ENCODE measurements around the gene RFX8.

Gene RFX8

DNA sequence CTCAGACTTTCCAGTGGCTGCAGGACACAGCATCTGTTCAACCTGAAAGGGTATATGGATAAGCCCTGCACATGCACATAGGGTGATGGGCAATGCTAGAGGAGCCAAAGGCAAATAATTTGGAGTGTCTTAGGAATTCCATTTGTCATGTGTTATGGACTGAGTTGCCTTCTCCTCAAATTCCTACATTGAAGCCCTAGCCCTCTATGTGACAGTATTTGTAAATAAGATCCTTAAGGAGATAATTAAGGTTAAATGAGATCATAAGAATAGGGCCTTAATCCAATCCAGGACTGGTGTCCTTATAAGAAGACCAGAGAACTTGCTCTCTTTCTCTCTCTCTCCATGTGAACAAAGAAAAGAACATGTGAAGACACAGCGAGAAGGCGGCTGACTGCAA, 44.8 kb downstream of the RFX8 start:
- no peak overlapping the region for H3K27ac ChIP-seq
- no peak for DNase-seq
- in situ Hi-C loops (cut with HindIII; ENCODE audit: low pct_ligation_motif_present, low sequenced_read_pairs): loop anchor here (25.0 kb wide), 1 partner anchor 407 kb away; no protein-coding TSS in a partner anchor
- TF ChIP-seq, protein P1, sequence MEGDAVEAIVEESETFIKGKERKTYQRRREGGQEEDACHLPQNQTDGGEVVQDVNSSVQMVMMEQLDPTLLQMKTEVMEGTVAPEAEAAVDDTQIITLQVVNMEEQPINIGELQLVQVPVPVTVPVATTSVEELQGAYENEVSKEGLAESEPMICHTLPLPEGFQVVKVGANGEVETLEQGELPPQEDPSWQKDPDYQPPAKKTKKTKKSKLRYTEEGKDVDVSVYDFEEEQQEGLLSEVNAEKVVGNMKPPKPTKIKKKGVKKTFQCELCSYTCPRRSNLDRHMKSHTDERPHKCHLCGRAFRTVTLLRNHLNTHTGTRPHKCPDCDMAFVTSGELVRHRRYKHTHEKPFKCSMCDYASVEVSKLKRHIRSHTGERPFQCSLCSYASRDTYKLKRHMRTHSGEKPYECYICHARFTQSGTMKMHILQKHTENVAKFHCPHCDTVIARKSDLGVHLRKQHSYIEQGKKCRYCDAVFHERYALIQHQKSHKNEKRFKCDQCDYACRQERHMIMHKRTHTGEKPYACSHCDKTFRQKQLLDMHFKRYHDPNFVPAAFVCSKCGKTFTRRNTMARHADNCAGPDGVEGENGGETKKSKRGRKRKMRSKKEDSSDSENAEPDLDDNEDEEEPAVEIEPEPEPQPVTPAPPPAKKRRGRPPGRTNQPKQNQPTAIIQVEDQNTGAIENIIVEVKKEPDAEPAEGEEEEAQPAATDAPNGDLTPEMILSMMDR (IDR thresholded peaks at IDR 0.05; ENCODE audit: low read depth, low read length, missing control alignments): no peak
- no peak overlapping the region for H3K4me3 ChIP-seq (ENCODE audit: low read depth, low read length)
- no peaks in the 10 kb centered on the region for H3K36me3 ChIP-seq (replicated peaks)
- no peaks in the 10 kb centered on the region for H3K27me3 ChIP-seq (replicated peaks)

DNA sequence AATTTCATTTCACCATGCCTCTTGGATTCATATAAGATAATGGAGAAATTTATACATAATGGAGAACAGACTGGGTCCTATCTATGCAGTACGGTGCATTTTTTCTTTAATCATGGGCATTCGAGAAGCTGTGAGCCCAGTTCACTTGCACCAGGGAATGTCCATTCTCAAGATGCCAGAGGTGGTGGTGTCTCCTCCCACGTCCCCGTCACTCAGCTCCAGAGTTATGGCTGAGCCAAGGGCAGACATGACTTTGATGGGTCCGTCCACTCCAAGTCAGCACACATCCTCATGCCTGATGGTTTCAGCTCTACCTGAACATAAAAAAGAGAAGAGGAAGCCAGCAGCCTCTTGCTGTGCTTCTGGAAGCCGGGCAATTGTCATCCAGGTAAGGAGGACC, 45.5 kb downstream of the RFX8 start:
- H3K4me3 ChIP-seq (ENCODE audit: low read depth, low read length): no peak overlapping the region
- H3K36me3 ChIP-seq (replicated peaks): no peaks in the 10 kb centered on the region
- DNase-seq: no peak
- in situ Hi-C loops (cut with HindIII; ENCODE audit: low pct_ligation_motif_present, low sequenced_read_pairs): loop anchor here (25.0 kb wide), 1 partner anchor 408 kb away; no protein-coding TSS in a partner anchor
- no peaks in the 10 kb centered on the region for H3K27me3 ChIP-seq (replicated peaks)
- TF ChIP-seq, protein P1 (IDR thresholded peaks at IDR 0.05; ENCODE audit: low read depth, low read length, missing control alignments): no peak
- H3K27ac ChIP-seq: no peak overlapping the region

DNA sequence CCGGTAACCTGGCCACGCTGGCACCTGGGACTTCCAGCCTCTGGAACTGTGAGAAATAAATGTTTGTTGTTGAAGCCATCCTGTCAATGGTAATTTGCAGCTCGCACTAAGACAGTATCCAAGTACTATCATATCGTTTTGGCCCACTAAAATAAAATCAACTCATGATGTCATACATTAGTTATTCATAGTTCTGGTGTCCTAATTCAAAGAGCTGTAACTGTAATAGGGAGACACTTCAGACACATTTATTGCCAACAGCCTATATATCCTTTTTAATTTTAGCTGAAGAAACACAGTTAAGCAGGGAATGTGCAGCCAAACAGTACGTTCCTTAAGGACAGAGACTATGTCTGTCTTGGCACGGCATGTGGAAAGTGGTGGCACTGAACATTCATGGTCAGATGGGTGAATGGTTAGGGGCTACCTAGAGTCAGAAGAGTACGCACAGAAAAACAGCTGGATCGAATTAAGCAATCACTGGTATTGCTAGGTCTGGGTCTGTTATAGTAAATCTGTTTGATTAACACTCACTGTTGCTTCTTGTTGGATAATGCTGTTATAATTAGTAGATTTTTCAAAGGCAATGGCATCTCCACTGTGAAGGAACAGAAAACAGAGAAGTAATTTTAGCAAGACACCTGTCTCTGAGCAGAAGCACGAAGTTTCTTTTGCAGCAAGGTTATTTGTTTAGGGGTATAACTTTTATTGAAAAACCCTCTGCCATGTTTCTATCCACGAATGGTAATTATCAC, 46.3 kb downstream of the RFX8 start:
- in situ Hi-C loops (cut with HindIII; ENCODE audit: low pct_ligation_motif_present, low sequenced_read_pairs): loop anchor here (25.0 kb wide), 1 partner anchor 409 kb away; no protein-coding TSS in a partner anchor
- H3K27me3 ChIP-seq (replicated peaks): no peaks in the 10 kb centered on the region
- H3K4me3 ChIP-seq (ENCODE audit: low read depth, low read length): no peak overlapping the region
- TF ChIP-seq, protein P1 (IDR thresholded peaks at IDR 0.05; ENCODE audit: low read depth, low read length, missing control alignments): no peak
- no peaks in the 10 kb centered on the region for H3K36me3 ChIP-seq (replicated peaks)
- no peak overlapping the region for H3K27ac ChIP-seq
- no peak for DNase-seq

GRCh38 chr2:101427743-101428142, 47.2 kb downstream of the RFX8 start:
- H3K27ac ChIP-seq: no peak overlapping the region
- H3K4me3 ChIP-seq (ENCODE audit: low read depth, low read length): no peak overlapping the region
- no peaks in the 10 kb centered on the region for H3K36me3 ChIP-seq (replicated peaks)
- no peak for DNase-seq
- TF ChIP-seq, protein P1 (IDR thresholded peaks at IDR 0.05; ENCODE audit: low read depth, low read length, missing control alignments): no peak
- no peaks in the 10 kb centered on the region for H3K27me3 ChIP-seq (replicated peaks)
- in situ Hi-C loops (cut with HindIII; ENCODE audit: low pct_ligation_motif_present, low sequenced_read_pairs): loop anchor here (25.0 kb wide), 1 partner anchor 410 kb away; no protein-coding TSS in a partner anchor

DNA sequence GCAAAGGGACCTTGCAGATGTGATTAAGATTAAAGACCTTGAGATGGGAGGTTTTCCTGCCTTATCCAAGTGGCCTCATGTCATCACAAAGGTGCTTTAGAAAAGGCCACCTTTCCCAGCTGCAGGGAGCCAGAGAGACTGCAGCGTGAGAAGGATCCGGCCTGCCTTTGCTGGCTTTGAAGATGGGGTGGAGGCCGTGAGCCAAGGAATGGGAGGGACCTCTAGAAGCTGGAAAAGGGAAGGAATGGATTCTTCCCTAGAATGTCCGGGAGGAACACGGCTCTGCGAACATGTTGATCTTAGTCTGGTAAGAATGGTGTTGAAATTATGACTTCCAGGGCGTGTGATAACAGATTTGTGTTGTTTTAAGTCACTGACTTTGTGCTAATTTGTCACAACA, 47.7 kb downstream of the RFX8 start:
- no peak for DNase-seq
- no peak overlapping the region for H3K27ac ChIP-seq
- TF ChIP-seq, protein P1 (IDR thresholded peaks at IDR 0.05; ENCODE audit: low read depth, low read length, missing control alignments): no peak
- no peaks in the 10 kb centered on the region for H3K36me3 ChIP-seq (replicated peaks)
- H3K27me3 ChIP-seq (replicated peaks): no peaks in the 10 kb centered on the region
- no peak overlapping the region for H3K4me3 ChIP-seq (ENCODE audit: low read depth, low read length)
- in situ Hi-C loops (cut with HindIII; ENCODE audit: low pct_ligation_motif_present, low sequenced_read_pairs): loop anchor here (25.0 kb wide), 1 partner anchor 410 kb away; no protein-coding TSS in a partner anchor
